Osteocyte (in vitro differentiated cells): ENCODE results near the gene ZNF267. TPM values are rescaled to one million over a fixed set of nuclear protein-coding genes. Genes with fewer than 3 reads are reported as not detected.

Source experiments
- DNase-seq: peaks from one replicate; pipeline ENCODE4 v3.0.0; 2021; ENCODE audit warnings: mixed read lengths; ENCODE audit not compliant: unreplicated experiment; ENCODE audit errors: extremely low spot score
- H3K27ac Mint-ChIP-seq: one replicate; pipeline ENCODE4 v1.8.0; 2021; ENCODE audit warnings: mild to moderate bottlenecking, mixed read lengths; ENCODE audit not compliant: unreplicated experiment
- H3K27me3 Mint-ChIP-seq: one replicate; pipeline ENCODE4 v1.8.0; 2021; ENCODE audit warnings: mixed read lengths; ENCODE audit not compliant: unreplicated experiment
- H3K36me3 Mint-ChIP-seq: one replicate; pipeline ENCODE4 v1.8.0; 2021; ENCODE audit warnings: mixed read lengths; ENCODE audit not compliant: unreplicated experiment
- H3K4me1 Mint-ChIP-seq: one replicate; pipeline ENCODE4 v1.8.0; 2021; ENCODE audit warnings: mixed read lengths; ENCODE audit not compliant: unreplicated experiment
- H3K4me3 Mint-ChIP-seq: one replicate; pipeline ENCODE4 v1.8.0; 2021; ENCODE audit warnings: mild to moderate bottlenecking, moderate library complexity, mixed read lengths; ENCODE audit not compliant: unreplicated experiment
- H3K9me3 Mint-ChIP-seq: one replicate; pipeline ENCODE4 v1.8.0; 2021; ENCODE audit warnings: mixed read lengths; ENCODE audit not compliant: unreplicated experiment
- total RNA-seq: library from RNA; stranded (reverse); gene quantifications from 2 replicates; pipeline ENCODE4 v1.2.1, GENCODE V29; 2021
- TF ChIP-seq, protein P1 (sequence below): fragments of 200-600 bp; sonication (generic); IDR thresholded peaks from 2 replicates; pipeline ENCODE4 v1.5.0; 2021; ENCODE audit warnings: antibody characterized with exemption, mild to moderate bottlenecking, moderate library complexity

ZNF267 gene
- total RNA-seq, 1 donor from 2014 or later = 9.5 TPM

- Mint-ChIP-seq H3K27me3 (peaks cover 69% of the 10 kb centered on the region), H3K27ac (no peak overlapping the region), H3K4me1 (no peaks in the 10 kb centered on the region), H3K36me3 (no peaks in the 10 kb centered on the region), H3K4me3 (no peak overlapping the region), H3K9me3 (no peaks in the 10 kb centered on the region)
- TF ChIP-seq, protein P1, sequence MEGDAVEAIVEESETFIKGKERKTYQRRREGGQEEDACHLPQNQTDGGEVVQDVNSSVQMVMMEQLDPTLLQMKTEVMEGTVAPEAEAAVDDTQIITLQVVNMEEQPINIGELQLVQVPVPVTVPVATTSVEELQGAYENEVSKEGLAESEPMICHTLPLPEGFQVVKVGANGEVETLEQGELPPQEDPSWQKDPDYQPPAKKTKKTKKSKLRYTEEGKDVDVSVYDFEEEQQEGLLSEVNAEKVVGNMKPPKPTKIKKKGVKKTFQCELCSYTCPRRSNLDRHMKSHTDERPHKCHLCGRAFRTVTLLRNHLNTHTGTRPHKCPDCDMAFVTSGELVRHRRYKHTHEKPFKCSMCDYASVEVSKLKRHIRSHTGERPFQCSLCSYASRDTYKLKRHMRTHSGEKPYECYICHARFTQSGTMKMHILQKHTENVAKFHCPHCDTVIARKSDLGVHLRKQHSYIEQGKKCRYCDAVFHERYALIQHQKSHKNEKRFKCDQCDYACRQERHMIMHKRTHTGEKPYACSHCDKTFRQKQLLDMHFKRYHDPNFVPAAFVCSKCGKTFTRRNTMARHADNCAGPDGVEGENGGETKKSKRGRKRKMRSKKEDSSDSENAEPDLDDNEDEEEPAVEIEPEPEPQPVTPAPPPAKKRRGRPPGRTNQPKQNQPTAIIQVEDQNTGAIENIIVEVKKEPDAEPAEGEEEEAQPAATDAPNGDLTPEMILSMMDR = no peak
- DNase-seq = no peak
These were observed 13.1 kb upstream of the ZNF267 start for GRCh38 chr16:31860508-31860907.

- Mint-ChIP-seq H3K27me3 (peaks cover 69% of the 10 kb centered on the region), H3K4me1 (no peaks in the 10 kb centered on the region), H3K27ac (no peak overlapping the region), H3K9me3 (no peaks in the 10 kb centered on the region), H3K4me3 (no peak overlapping the region), H3K36me3 (no peaks in the 10 kb centered on the region)
- TF ChIP-seq, protein P1 = no peak
- DNase-seq = no peak
These were observed 12.2 kb upstream of the ZNF267 start for GRCh38 chr16:31861455-31861854.

DNA sequence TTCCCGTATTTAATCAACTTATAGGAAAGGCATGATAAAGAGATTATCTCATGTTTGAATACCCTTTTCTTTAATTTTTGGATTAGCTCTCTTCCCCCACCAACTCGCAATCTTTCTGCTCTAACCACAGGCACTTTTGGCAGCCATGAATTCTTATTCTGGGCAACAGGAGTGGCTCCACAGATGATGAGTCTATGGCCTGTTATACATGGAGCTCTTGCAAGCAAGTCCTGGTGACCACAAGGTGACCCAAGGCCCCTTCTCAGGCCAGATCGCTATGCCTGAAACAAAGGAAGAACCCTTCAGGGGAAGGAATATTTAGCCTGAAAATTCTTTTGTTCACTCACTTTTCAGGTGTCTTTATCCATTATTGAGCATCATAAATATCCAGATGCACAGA, 10.8 kb upstream of the ZNF267 start:
- Mint-ChIP-seq H3K36me3 (no peaks in the 10 kb centered on the region), H3K27ac (no peak overlapping the region), H3K27me3 (peaks cover 67% of the 10 kb centered on the region), H3K4me1 (no peaks in the 10 kb centered on the region), H3K9me3 (no peaks in the 10 kb centered on the region), H3K4me3 (no peak overlapping the region)
- TF ChIP-seq, protein P1 = no peak
- no peak for DNase-seq

DNA sequence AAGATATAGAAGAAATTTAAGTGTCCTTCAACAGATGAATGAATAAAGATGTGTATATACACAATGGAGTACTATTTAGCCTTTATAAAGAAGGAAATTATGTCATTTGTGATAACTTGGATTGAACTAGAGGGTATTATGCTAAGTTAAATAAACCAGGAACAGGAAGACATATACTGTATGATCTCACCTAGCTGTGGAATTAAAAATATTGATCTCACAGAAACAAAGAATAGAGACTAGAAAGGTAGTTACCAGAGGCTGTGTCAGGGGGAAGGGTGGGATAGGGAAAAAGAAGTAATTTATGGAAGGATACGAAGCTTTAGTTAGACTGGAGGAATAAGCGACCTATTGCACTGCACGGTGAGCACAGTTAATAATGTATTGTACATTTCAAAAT, 5.4 kb upstream of the ZNF267 start:
- Mint-ChIP-seq H3K4me1 (peaks cover 10% of the 10 kb centered on the region), H3K36me3 (no peaks in the 10 kb centered on the region), H3K9me3 (no peaks in the 10 kb centered on the region), H3K27ac (no peak overlapping the region), H3K4me3 (no peak overlapping the region), H3K27me3 (peaks cover 39% of the 10 kb centered on the region)
- TF ChIP-seq, protein P1 = no peak
- DNase-seq = no peak

DNA sequence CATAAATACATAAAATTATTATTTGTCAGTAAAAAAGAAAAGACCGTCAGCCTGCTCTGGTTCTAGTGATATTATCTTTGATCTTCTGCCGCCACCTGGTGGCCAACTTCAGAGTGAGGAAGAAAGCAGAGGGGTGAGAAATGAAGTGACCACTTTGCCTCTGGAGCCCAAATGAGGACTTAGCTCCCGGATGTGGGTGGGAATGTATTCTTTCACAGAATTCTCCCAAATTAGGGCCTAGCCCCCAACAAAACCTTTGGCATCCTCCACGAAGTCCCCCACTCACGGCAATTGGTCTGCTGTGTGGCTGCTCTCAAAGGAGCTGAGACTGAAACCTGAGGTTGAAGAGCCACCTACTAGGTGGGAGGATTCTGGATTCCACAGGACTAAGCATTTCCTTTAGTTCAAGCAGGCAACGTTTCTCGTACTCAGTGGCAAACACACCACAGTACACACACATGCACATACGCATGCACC, 4.9 kb upstream of the ZNF267 start:
- TF ChIP-seq, protein P1 = peak; percentile 84
- no peak overlapping the region for H3K4me3 Mint-ChIP-seq
- H3K9me3 Mint-ChIP-seq = no peaks in the 10 kb centered on the region
- no peak overlapping the region for H3K27ac Mint-ChIP-seq
- no peaks in the 10 kb centered on the region for H3K36me3 Mint-ChIP-seq
- DNase-seq = peak; percentile 89
- peaks cover 33% of the 10 kb centered on the region for H3K27me3 Mint-ChIP-seq
- H3K4me1 Mint-ChIP-seq = peaks cover 10% of the 10 kb centered on the region
